NCI-H774 (cell line): ENCODE results near the gene NBEAL2.

Source experiments
- DNase-seq: peaks from one replicate; lab custom pipeline; 2025; lab: John Stamatoyannopoulos, UW

Gene NBEAL2

GRCh38 chr3:46987743-46988401 is 8.4 kb downstream of the NBEAL2 start:
- DNase-seq: no peak

GRCh38 chr3:46988616-46989015 is 9.2 kb downstream of the NBEAL2 start:
- DNase-seq: no peak

GRCh38 chr3:46989146-46989810 is 9.8 kb downstream of the NBEAL2 start:
- DNase-seq: no peak

GRCh38 chr3:46990573-46991374 is 11.3 kb downstream of the NBEAL2 start:
- DNase-seq: no peak

GRCh38 chr3:46991406-46992165 is 12.1 kb downstream of the NBEAL2 start:
- DNase-seq: no peak

GRCh38 chr3:46992231-46992630 is 12.8 kb downstream of the NBEAL2 start:
- no peak for DNase-seq

- DNase-seq: no peak
Measured at GRCh38 chr3:46993292-46993691, 13.8 kb downstream of the NBEAL2 start.

GRCh38 chr3:46993986-46994385 is 14.5 kb downstream of the NBEAL2 start:
- no peak for DNase-seq

- no peak for DNase-seq
Measured at GRCh38 chr3:46994801-46995731, 15.6 kb downstream of the NBEAL2 start.

- DNase-seq: no peak
Measured at GRCh38 chr3:46995901-46996562, 16.6 kb downstream of the NBEAL2 start.

GRCh38 chr3:46996689-46997452 is 17.4 kb downstream of the NBEAL2 start:
- no peak for DNase-seq

- no peak for DNase-seq
Measured at GRCh38 chr3:46997453-46998091, 18.1 kb downstream of the NBEAL2 start.

- no peak for DNase-seq
Measured at GRCh38 chr3:46998121-46998851, 18.8 kb downstream of the NBEAL2 start.

GRCh38 chr3:46998852-46999515 is 19.5 kb downstream of the NBEAL2 start:
- no peak for DNase-seq

- DNase-seq: no peak
Measured at GRCh38 chr3:46999516-47000197, 20.2 kb downstream of the NBEAL2 start.

GRCh38 chr3:47000198-47000815 is 20.8 kb downstream of the NBEAL2 start:
- no peak for DNase-seq
